Gastroesophageal sphincter (tissue), 3 donors: ENCODE results near the gene LRRC1.

Experiments used
- CTCF ChIP-seq, 4 experiments: fragments of 200-600 bp in 2 of 4; fragments of 450-650 bp in 2 of 4; sonication (generic) in 1 of 4; IDR thresholded peaks; one replicate each; pipeline ENCODE4 v1.5.1; 2017 to 2019; ENCODE audit warnings: antibody characterized with exemption in 4 of 4, mild to moderate bottlenecking in 2 of 4, moderate library complexity in 2 of 4
- EP300 ChIP-seq: sonication (generic); formaldehyde crosslinking; IDR thresholded peaks from one replicate; pipeline ENCODE4 v1.6.1; 2017; ENCODE audit warnings: antibody characterized with exemption, mild to moderate bottlenecking
- POLR2A ChIP-seq, 2 donors: fragments of 450-650 bp; IDR thresholded peaks; one replicate each; pipeline ENCODE4 v1.6.1; 2017; ENCODE audit warnings: antibody characterized with exemption in 2 of 2, mild to moderate bottlenecking in 2 of 2, moderate library complexity in 1 of 2

- TF ChIP-seq CTCF (IDR thresholded peaks at IDR 0.05): no peak
- TF ChIP-seq POLR2A (IDR thresholded peaks at IDR 0.05): no peak
- no peak for TF ChIP-seq EP300
Measured at GRCh38 chr6:53962646-53963045, 167.8 kb downstream of the LRRC1 start.
